ENCODE data around the gene CCDC179. TPM values are rescaled to one million over a fixed set of nuclear protein-coding genes. Genes with fewer than 3 reads are reported as not detected.
A peak's percentile ranks its signal among the peaks of the same experiment; 100 is the strongest.

Gene CCDC179
- not detected for polyA plus RNA-seq (ENCODE audit: insufficient read length in 3 of 3)

DNA sequence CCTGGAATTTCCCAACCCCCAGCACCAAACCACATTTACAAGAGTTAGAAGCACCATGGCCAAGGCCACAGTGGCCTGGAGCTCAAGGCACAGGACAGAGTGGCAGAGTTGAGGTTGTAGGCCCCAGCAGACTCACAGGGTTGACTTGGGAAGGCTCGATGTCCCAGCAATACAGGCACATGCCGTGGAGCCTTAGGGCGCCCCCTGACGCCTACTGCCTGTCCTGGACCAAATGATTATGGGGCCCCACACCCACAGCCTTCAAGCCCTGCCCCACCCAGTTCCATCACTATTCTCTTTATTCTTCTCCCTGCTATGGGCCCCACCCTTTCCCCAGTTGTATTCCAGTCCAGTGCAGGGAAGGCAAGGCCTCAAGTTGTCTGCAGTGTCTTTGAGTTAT lies at the start of gene CCDC179:
CCDC179 (minus strand) TSS at position 234 of the 400 bp plus-strand sequence; CDS start at position 181, 53 bp downstream.
- no peak for DNase-seq (ENCODE audit: low read depth in 3 of 3, low spot score in 2 of 3)

DNA sequence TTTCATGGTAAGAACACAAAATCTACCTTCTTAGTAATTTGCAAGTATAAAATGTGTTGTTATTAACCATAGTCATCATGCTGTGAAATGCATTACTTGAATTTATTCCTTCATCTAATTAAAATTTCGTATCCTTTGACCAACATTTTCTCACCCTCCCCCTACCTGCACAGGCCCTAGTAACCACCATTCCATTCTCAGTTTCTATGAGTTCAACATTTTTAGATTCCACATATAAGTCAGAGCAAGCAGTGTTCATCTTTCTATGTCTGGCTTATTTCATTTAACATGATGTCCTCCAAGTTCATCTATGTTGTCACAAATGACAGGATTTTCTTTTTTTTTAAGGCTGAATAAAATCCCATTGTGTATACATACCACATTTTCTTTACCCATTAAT lies 43.5 kb upstream of the CCDC179 start:
- no peak for DNase-seq (ENCODE audit: low read depth in 3 of 3, low spot score in 2 of 3)

DNA sequence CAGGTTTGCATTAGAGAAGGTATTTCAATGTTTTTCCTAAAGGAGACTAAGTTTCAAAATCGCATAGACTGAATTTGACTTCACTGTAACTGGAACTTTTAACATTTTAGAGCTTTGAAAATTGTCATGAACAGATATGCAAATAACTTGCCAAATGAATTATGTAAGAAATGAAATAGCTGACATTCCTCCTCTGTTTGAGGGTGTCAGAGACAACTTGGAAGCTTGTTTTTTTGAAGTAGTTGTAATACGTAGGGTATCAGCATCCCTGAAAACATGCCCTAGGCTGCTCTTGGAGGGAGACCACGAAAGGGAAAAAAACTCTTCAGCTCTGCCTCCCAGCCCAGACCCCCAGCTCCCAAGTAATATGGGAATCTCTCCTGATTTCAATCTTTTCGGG lies 41.3 kb upstream of the CCDC179 start:
- no peak for DNase-seq (ENCODE audit: low read depth in 3 of 3, low spot score in 2 of 3)

DNA sequence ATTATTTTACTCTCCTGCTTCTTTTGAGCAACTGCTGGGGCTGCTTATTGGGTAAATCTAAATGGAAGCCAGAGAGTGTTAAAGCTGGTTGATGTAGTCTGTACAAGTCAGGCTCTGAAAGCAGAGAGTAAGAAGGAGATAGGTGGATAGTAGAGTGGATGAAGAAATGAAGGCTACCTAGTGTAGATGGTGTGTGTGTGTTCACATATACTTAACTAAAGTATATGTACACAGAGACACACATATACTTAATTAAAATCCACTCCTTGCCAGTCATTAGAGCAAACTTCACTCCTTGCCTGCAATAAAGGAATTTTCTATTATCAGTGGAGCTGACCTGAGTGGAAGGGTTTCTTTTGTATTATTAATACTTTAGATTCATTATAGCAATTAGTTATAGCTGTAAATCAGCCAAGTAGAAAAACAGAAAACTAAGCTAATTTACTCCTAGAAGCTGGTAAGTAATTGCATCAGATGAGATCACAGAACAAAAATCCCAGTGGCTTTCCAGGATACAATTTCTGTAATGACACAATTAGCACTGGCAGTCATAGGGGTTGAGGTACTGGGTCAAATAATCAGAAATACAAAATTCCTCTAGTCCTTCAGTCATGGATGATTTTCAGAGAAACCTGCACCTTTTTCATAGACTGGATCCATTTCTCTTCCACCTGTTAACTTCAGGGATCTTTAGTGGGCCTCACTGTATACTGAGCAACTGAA lies 40.7 kb upstream of the CCDC179 start:
- DNase-seq (ENCODE audit: low read depth in 3 of 3, low spot score in 2 of 3): no peak

DNA sequence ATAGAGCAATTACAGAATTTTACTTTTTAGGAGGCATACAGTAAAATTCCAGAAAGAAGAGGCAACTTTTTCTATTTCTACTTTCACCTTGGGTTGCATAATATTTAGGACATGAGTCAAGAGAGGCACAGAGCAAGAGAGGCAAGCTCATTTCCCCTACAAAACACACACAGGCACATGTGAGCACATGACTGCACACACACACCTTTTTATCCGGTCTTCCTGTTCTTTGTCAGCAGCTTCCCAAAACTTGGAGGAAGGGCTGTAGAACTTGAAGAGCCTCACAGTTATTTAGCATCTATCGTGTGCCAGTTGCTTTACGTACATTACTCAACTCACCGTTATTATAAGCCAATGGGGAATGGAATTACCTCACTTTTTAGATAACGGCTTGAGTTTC lies 37.8 kb upstream of the CCDC179 start:
- no peak for DNase-seq (ENCODE audit: low read depth in 3 of 3, low spot score in 2 of 3)

DNA sequence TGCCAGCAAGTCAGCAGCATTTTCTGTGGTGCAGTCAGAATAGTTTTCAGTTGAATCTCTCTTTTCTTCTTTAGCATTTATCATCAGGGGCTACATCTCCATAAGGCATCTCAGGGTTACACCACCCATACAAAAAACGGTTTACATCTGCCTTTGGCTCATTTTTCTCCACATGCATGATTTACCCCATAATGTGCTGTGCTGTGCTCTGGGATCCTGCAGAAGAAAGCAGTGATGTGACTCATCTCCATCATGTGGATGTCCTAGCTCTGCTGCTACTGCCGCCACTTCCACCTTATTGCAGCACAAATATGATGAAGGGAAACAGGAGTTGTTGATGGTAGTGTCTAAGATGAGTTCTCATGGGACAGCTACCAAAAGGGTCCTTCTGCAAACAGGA lies 30.0 kb upstream of the CCDC179 start:
- DNase-seq (ENCODE audit: low read depth in 3 of 3, low spot score in 2 of 3): no peak

DNA sequence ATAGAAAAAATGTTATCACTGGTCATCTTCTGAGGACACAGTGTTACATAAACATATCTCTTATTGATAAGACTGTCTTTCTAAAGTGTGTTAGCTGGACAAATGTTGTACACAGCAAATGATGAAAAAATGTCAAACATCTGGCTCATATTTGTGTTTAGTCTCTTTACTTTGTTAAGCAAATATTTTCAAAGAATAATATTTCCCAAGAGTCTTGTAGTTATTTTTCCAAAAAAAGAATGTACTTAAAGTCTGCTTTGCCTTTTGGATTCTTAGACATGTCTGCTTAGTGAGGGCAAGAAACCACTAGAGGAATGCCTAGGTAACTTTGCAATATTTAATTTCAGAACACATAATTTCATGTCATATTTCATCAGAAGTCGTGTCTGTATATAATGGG lies 23.9 kb upstream of the CCDC179 start:
- DNase-seq (ENCODE audit: low read depth in 3 of 3, low spot score in 2 of 3): no peak

DNA sequence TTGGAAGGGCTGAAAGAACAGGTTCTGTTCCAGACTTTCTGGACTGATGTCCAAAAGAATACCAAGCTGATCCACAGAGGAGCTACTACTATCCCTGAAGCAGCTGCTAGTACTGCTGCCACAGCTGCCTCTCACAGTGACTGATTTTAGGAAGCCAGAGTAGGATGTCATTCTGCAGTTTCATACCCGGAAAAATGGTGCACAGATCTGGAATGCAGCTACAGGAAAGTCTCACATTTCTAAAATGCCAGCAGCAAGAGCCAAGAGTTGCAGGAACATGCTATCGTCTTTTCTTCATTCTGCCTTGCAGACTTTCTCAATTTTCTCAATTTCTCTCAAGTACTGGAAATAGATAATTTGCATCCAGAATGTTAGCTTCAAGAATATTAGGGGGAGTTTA lies 19.4 kb upstream of the CCDC179 start:
- no peak for DNase-seq (ENCODE audit: low read depth in 3 of 3, low spot score in 2 of 3)

DNA sequence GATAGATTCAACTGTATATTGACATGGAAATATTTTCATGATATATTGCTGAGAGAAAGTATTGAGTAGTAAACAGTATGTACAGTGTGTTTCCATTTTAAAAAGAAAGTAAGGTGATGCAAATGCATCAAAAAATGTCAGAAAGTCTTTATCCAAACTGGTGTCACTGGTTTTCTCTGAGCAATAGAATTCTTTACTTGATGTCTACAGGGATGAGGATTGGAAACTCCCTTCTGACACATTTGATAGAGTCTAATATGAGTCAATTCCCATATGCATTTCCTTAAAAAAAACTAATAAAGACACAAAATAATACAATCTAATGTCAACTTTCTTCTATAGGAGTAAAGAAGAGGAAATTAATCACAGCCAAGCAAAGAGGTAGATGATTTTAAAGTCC lies 18.3 kb upstream of the CCDC179 start:
- no peak for DNase-seq (ENCODE audit: low read depth in 3 of 3, low spot score in 2 of 3)

DNA sequence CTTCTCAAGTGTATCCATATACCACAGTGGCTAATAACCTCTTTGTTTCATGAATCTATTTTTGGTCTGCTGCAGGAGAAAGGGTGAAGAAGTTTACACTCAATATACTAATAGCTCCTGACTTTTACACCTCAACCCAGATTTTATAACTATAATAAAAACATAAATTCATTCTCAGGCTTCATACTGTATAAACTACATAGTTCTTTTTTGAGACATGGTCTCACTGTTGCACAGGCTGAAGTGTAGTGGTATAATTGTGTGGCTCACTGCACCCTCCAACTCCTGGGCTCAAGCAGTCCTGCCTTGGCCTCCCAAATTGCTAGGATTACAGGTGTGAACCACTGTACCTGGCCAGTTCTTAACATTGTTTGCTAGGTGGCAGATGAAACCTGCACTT lies 17.8 kb upstream of the CCDC179 start:
- no peak for DNase-seq (ENCODE audit: low read depth in 3 of 3, low spot score in 2 of 3)

DNA sequence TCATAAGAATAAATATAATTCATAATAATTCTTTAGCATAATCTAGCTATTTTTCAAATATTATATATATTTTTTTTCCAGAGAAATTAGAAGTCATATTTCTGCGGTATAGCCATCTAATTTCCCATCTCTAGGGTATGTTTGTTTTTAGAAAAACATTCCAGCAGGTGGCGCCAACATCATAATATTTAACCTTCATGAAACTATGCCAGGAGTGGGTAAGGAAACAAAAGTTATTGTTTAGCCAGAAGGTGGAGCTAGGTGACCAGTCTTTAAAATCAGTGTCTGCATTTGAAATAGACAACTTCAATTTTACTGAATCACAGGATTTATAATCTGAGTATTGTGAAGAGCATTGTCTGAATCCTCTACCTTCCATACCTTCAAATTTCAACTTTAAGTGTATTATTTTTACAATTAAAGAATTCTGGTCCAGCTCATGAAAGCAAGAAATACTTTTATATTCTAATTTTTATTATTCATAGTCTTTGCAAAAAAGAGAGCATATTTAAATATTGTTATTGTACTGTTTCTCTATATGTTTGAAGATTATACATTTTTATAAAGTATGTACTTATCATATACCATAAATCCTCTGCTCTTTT lies 15.7 kb upstream of the CCDC179 start:
- peak; percentile 61 to 72 (median 68) for DNase-seq (ENCODE audit: low read depth in 3 of 3, low spot score in 2 of 3)

DNA sequence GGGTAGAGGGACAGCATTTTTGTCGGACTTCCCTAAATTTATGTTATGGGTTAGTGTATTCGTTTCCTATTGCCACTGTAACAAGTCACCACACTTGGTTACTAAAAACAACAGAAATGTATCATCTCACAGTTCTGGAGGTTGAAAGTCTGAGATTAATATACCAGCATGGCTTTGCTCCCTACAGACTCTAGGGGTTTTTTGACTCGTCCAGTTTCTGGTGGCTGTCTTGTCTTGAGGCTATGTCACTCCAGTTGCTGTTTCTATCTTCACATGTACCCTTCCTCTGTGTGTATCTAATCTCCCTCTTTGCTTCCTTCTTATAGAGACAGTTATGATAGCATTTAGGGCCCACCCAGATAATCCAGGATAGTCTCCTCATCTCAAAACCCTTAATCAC lies 9.1 kb upstream of the CCDC179 start:
- DNase-seq (ENCODE audit: low read depth in 3 of 3, low spot score in 2 of 3): no peak

DNA sequence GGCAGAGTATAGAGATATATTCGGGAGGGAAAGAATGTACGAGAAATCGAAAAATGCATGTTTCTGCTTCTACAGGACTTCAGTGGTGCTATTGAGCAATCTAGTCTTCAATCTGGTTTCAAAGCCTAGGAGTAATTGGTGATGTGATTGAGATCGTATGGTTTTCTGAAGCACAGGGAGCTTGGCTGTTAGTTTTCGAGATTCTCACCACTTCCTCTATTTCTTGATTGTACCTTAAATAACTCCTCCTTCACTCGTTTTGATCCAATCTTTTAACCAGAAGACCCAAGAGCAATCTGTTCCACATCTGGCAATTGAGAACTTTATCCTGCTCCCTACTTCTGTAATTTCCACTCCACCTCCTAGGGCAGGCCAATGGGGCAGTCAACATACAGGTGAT lies 518 bp downstream of the CCDC179 start:
- DNase-seq (ENCODE audit: low read depth in 3 of 3, low spot score in 2 of 3): no peak

DNA sequence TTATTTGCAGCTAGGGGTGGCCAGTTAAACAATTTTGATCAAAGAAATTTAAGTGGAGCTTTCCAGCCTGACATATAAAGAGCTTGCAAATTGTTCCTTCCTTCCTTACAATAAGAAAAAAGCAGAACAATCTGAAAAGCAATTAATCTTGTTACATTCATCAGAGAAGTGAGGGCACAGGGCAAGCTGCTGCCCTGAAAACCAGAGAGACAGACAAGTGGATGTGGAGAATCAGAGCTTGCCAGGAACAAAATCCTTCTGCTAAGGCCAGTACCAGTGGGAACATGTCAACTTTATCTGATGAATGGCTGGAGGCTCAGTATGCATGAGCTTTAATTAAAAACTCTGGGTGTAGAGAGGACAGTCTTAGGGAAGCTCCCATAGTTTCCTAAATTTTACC lies 8.8 kb downstream of the CCDC179 start:
- DNase-seq (ENCODE audit: low read depth in 3 of 3, low spot score in 2 of 3): no peak

DNA sequence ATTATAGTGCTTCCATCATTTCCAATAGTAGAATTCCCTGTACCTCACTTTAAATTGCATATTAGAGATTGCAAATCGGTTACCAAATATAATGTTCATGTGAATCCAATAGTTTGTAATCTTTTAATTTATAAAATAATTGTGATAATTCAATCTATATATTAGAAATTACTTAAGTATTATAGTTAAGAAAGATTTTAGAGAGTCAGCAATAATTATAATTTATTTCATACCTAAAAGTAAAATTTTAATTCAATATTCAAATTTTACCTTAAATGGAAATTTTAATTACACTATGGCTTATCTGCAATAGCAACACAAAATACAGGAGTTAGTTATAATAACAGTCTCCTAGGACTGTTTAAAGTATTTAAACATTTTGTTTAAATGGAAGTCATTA lies 13.5 kb downstream of the CCDC179 start:
- no peak for DNase-seq (ENCODE audit: low read depth in 3 of 3, low spot score in 2 of 3)

DNA sequence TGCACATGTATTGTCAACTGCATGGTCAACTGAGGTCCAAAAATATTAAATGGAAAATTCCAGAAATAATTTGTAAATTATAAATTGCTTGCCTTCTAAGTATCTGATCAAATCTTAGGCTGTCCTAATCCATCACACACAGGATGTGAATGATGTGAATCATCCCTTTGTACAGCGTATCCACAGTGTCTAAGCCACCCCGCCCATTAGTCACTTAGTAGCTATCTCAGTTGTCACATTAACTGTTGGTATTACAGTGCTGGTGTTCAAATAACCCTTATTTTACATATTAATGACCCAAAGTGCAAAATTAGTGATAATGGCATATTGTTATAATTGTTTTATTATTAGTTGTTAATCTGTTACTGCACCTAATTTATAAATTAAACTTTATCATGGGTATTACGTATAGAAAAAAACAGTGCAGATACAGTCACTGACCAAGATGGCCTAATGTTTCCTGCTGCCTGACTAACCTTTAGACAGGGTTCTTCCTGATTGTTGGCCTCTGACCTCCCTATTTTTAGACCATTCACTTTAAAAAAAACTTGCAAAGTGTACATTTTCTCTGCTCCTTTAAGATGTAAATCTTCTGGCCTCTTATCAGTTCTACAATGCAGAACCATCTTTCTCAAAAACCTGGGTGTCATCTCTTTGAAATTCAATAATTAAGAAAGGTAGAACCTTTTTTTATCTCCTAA lies 27.8 kb downstream of the CCDC179 start:
- DNase-seq (ENCODE audit: low read depth in 3 of 3, low spot score in 2 of 3): no peak

DNA sequence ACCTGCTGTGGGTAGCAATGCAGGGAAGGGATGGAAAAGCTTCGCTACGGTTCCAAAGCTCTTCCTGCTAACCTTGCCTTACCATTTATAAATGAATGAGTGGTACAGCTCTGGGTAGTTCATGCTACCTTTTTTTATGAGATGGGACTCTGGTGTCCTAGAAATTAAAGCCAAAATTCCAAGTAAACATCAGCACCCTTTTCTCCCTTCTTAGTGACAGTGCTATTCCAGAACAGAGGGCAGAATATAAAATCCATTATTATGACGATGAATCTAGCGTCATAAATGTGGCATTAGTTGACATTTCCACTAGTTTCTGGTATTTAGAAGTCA lies 30.2 kb downstream of the CCDC179 start:
- DNase-seq (ENCODE audit: low read depth in 3 of 3, low spot score in 2 of 3): no peak

DNA sequence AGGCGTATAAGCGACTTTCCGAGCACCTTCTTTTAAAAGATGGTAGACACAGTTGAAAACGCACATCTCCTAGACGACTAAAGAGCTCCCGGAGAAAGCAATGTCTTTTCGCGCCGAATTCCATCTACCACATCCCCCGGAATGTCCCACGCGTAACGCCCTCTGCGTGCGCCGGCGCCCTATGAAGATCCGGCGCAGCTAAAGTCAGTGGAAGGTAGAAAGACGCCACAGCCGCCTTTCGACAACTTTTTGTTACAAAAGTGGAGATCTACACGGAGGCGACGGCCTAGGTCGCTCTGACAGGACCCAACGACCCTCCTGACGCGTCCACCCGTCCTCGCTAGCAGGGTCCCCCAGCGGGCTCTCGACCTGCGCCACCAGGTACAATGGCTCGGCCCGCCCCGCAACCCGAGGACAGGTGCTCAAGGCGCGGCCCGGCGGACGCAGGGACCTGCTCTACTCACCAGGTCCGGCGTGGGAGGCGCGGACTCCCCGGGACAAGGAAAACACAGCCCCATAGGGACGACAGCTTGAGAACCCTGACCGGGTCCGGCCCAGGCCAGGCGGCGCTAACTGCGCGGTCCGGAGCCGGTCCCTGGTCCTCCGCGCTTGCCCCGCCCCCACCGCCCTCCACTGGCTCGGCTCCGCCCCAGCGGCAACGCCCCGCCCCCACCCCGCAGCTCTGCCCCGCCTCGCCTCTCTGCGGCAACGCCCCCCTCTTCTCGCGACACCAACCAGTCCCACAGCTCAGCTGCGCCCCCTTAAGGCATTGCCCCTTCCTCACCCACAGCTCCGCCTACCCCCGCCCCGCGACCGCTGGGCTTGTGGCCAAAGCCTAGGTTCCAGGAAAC lies 30.8 kb downstream of the CCDC179 start, which contains the start of gene SVIP:
SVIP (minus strand) TSS at position 571 of the 851 bp plus-strand sequence; CDS start at position 518, 53 bp downstream.
- peak; percentile 72 to 83 (median 80) for DNase-seq (ENCODE audit: low read depth in 3 of 3, low spot score in 2 of 3)

DNA sequence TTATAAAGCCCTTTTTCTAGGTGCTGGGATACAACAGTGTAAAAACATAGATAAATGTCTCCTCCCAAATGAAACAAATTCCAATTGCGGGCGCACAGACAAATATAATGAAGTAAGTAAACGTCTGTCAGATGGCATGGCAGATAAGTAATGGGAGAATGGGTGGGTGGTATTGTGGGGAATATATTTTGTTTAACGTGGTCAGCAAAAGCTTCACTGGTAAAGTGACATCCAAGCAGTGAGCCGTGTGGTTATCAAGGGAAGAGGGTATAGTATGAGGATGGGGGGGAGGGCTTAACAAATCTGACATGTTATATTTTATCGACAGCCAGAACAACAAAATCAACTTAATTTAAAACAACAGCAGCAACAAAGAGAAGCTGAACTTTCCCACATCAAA lies 31.9 kb downstream of the CCDC179 start:
- no peak for DNase-seq (ENCODE audit: low read depth in 3 of 3, low spot score in 2 of 3)

DNA sequence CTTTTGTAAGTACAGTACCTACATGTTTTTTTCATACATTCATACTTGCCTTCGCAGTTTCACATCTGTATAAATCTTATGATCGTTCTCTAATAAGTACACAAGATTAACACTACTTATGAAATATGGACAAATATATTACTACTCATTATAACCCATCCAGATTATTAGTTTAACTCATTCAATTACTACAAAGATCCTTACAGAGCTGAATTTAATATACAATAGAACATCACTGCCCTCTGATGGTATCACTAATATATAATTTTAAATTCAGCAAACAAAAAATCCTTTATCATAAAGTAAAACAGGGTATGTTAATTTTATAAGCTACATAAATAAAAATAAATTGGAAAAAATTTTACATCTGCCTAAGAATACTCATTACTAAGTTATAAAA lies 38.1 kb downstream of the CCDC179 start:
- no peak for DNase-seq (ENCODE audit: low read depth in 3 of 3, low spot score in 2 of 3)

DNA sequence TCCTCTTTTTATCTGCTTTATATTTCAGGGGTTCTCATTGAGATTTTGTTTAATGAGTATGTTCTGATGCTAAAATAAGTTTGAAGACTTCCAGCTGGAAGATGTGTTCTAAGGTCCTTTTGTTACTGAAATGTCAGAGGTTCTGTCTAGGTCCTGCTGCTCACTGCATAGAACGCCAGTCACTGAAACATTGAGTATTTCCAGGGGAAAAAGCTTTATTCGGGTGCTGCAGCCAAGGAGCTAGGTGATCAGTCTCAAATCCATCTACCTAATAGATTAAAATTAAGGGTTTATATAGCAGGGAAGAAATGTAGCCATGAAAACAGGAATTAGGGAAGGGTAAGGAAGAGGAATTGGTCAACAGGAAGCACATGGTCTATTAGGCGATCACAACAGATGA lies 50.4 kb downstream of the CCDC179 start:
- DNase-seq (ENCODE audit: low read depth in 3 of 3, low spot score in 2 of 3): no peak
